Mesendoderm (in vitro differentiated cells): ENCODE measurements around the gene MEOX2.

ENCODE experiments used
- DNase-seq: peaks from one replicate; pipeline ENCODE4 v3.0.0; 2013
- H2AK5ac ChIP-seq: 2 replicates; pipeline ENCODE4 v1.6.1; 2013; ENCODE audit warnings: low read length, inconsistent platforms
- H2BK120ac ChIP-seq: 2 replicates; pipeline ENCODE4 v1.6.1; 2013; ENCODE audit warnings: low read depth, mild to moderate bottlenecking, low read length, moderate library complexity, mixed read lengths
- H2BK15ac ChIP-seq: replicated peaks from 2 replicates; pipeline ENCODE4 v1.6.1; 2013; ENCODE audit warnings: low read depth, mild to moderate bottlenecking, moderate library complexity
- H2BK5ac ChIP-seq: 2 replicates; pipeline ENCODE4 v1.6.1; 2013; ENCODE audit warnings: low read length, inconsistent platforms
- H3K18ac ChIP-seq: 2 replicates; pipeline ENCODE4 v1.6.1; 2013; ENCODE audit warnings: mild to moderate bottlenecking, low read length, mixed read lengths
- H3K23ac ChIP-seq: one replicate; pipeline ENCODE4 v1.6.1; 2013; ENCODE audit warnings: low read length
- H3K27ac ChIP-seq: 2 replicates; pipeline ENCODE4 v1.5.1; 2013; ENCODE audit warnings: low read depth, mild to moderate bottlenecking, inconsistent platforms, low read length, moderate library complexity
- H3K27me3 ChIP-seq: 2 replicates; pipeline ENCODE4 v1.6.1; 2013; ENCODE audit warnings: low read length, control low read depth, mild to moderate bottlenecking, inconsistent platforms; ENCODE audit not compliant: insufficient read depth, poor library complexity
- H3K36me3 ChIP-seq: 2 replicates; pipeline ENCODE4 v1.6.1; 2013; ENCODE audit warnings: low read length, inconsistent platforms; ENCODE audit not compliant: control insufficient read depth, insufficient read depth
- H3K4ac ChIP-seq: one replicate; pipeline ENCODE4 v1.6.1; 2013; ENCODE audit warnings: low read depth, mild to moderate bottlenecking, low read length, moderate library complexity
- H3K4me1 ChIP-seq: 2 replicates; pipeline ENCODE4 v1.6.1; 2013; ENCODE audit warnings: low read depth, low read length, inconsistent platforms; ENCODE audit not compliant: control insufficient read depth
- H3K4me2 ChIP-seq: 2 replicates; pipeline ENCODE4 v1.6.1; 2013; ENCODE audit warnings: low read length
- H3K4me3 ChIP-seq: 2 replicates; pipeline ENCODE4 v1.5.1; 2013; ENCODE audit warnings: mild to moderate bottlenecking, low read length
- H3K56ac ChIP-seq: one replicate; pipeline ENCODE4 v1.6.1; 2013; ENCODE audit warnings: low read length
- H3K79me1 ChIP-seq: 2 replicates; pipeline ENCODE4 v1.6.1; 2013; ENCODE audit warnings: low read length, inconsistent platforms
- H3K79me2 ChIP-seq: 2 replicates; pipeline ENCODE4 v1.6.1; 2013; ENCODE audit warnings: mild to moderate bottlenecking, low read length; ENCODE audit not compliant: control insufficient read depth, insufficient read depth
- H3K9ac ChIP-seq: 2 replicates; pipeline ENCODE4 v1.6.1; 2013; ENCODE audit warnings: low read length, inconsistent platforms
- H4K5ac ChIP-seq: one replicate; pipeline ENCODE4 v1.6.1; 2013; ENCODE audit warnings: low read length
- H4K8ac ChIP-seq: one replicate; pipeline ENCODE4 v1.6.1; 2013; ENCODE audit warnings: low read depth, mild to moderate bottlenecking, control low read depth, low read length, moderate library complexity
- WGBS: extraction: QIAGEN DNeasy Blood & Tissue Kit; methylation state at CpG from one replicate; pipeline ENCODE4 v1.1.7; 2013; ENCODE audit warnings: low lambda C conversion rate, missing lambda C conversion rate; ENCODE audit not compliant: insufficient coverage; ENCODE audit errors: extremely low coverage; 5-methylcytosine and 5-hydroxymethylcytosine counted together

MEOX2 gene

GRCh38 chr7:15567036-15567435 is 119.4 kb downstream of the MEOX2 start:
- H3K36me3 ChIP-seq, result no peaks in the 10 kb centered on the region
- H3K23ac ChIP-seq, result no peak overlapping the region
- H3K4me2 ChIP-seq, result no peak overlapping the region
- H2BK15ac ChIP-seq, result no peak overlapping the region
- no peaks in the 10 kb centered on the region for H3K79me2 ChIP-seq
- no CpG with 5 or more reads among the region's 3 CpGs for WGBS
- H3K27ac ChIP-seq, result no peak overlapping the region
- no peak overlapping the region for H3K18ac ChIP-seq
- H4K8ac ChIP-seq, result no peak overlapping the region
- H3K4me1 ChIP-seq, result no peaks in the 10 kb centered on the region
- no peaks in the 10 kb centered on the region for H3K79me1 ChIP-seq
- no peak overlapping the region for H3K9ac ChIP-seq
- no peak overlapping the region for H3K4me3 ChIP-seq
- no peak overlapping the region for H3K4ac ChIP-seq
- no peaks in the 10 kb centered on the region for H3K27me3 ChIP-seq
- H3K56ac ChIP-seq, result no peak overlapping the region
- DNase-seq, result no peak
- H2BK5ac ChIP-seq, result no peak overlapping the region
- no peak overlapping the region for H2AK5ac ChIP-seq
- no peak overlapping the region for H4K5ac ChIP-seq
- H2BK120ac ChIP-seq, result no peak overlapping the region

GRCh38 chr7:15566476-15566875 is 120.0 kb downstream of the MEOX2 start:
- no peaks in the 10 kb centered on the region for H3K79me1 ChIP-seq
- no peak overlapping the region for H2BK15ac ChIP-seq
- no peak overlapping the region for H2BK120ac ChIP-seq
- no peak overlapping the region for H2AK5ac ChIP-seq
- H3K27me3 ChIP-seq, result no peaks in the 10 kb centered on the region
- no peaks in the 10 kb centered on the region for H3K4me1 ChIP-seq
- H4K5ac ChIP-seq, result no peak overlapping the region
- H3K9ac ChIP-seq, result no peak overlapping the region
- no peak overlapping the region for H3K27ac ChIP-seq
- no peak overlapping the region for H2BK5ac ChIP-seq
- H3K56ac ChIP-seq, result no peak overlapping the region
- no peak overlapping the region for H3K4ac ChIP-seq
- H3K4me2 ChIP-seq, result no peak overlapping the region
- H3K79me2 ChIP-seq, result no peaks in the 10 kb centered on the region
- H3K4me3 ChIP-seq, result no peak overlapping the region
- H4K8ac ChIP-seq, result no peak overlapping the region
- no peaks in the 10 kb centered on the region for H3K36me3 ChIP-seq
- H3K23ac ChIP-seq, result no peak overlapping the region
- no CpG with 5 or more reads among the region's 5 CpGs for WGBS
- DNase-seq, result no peak
- H3K18ac ChIP-seq, result no peak overlapping the region

DNA sequence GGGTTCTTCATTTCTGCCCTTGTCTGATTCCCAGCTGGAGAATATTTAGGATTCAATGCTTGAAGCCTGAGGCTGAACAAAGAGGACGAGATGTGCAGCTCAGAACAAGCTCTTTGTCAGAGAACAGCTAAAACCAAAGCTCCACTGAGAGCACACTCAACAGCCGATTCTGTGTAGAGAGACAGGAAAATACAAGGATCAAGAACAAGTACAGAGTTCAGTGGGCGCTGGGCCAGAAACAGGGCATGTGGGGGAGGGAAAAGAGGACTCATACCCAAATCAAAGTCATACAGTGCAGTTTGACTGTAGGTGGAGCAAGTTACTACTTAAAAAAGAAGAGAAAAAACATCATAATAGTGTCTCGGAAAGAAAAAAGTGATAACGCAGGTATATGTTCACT is 124.6 kb downstream of the MEOX2 start, which contains the start of gene AGMO:
Gene AGMO (minus strand): TSS at position 181 of the 400 bp plus-strand sequence.
- Histone ChIP-seq H2BK5ac (no peak within 1 kb of the TSS), H3K4me3 (no peak within 1 kb of the TSS), H4K8ac (no peak within 1 kb of the TSS), H3K9ac (no peak within 1 kb of the TSS), H4K5ac (no peak within 1 kb of the TSS), H3K4me1 (peaks cover 3% of the 10 kb centered on the region), H3K56ac (no peak within 1 kb of the TSS), H2BK15ac (no peak within 1 kb of the TSS), H3K27me3 (no peaks in the 10 kb centered on the region), H3K79me1 (no peaks in the 10 kb centered on the region), H3K23ac (no peak within 1 kb of the TSS), H3K18ac (no peak within 1 kb of the TSS), H3K79me2 (no peaks in the 10 kb centered on the region), H3K4me2 (no peak within 1 kb of the TSS), H2BK120ac (no peak within 1 kb of the TSS), H3K36me3 (no peaks in the 10 kb centered on the region), H3K27ac (no peak within 1 kb of the TSS), H2AK5ac (no peak within 1 kb of the TSS), H3K4ac (no peak within 1 kb of the TSS)
- no peak for DNase-seq
- no CpG with 5 or more reads among the region's 5 CpGs for WGBS
